Activated naive CD4-positive, alpha-beta T cell treated with anti-CD3 and anti-CD28 coated beads, Interleukin-2, amount 50 U/mL, for 16 hours (primary cell): ENCODE results near the gene USP3.

ENCODE experiments used
- DNase-seq: peaks from one replicate; pipeline ENCODE4 v3.0.0-alpha.2; 2020

Gene USP3

GRCh38 chr15:63499175-63499549 lies 5.2 kb upstream of the USP3 start:
- DNase-seq = no peak

- DNase-seq = no peak
These were observed 4.8 kb upstream of the USP3 start for GRCh38 chr15:63499611-63500010.

- DNase-seq = no peak
These were observed 3.8 kb upstream of the USP3 start for GRCh38 chr15:63500265-63501250.

- DNase-seq = no peak
These were observed 2.9 kb upstream of the USP3 start for GRCh38 chr15:63501256-63502089.

GRCh38 chr15:63502137-63502766 lies 2.1 kb upstream of the USP3 start:
- no peak for DNase-seq

GRCh38 chr15:63502843-63503738 lies 1.3 kb upstream of the USP3 start:
- peak; percentile 66 for DNase-seq

- DNase-seq = peak; percentile 90
These were observed 600 bp upstream of the USP3 start for GRCh38 chr15:63503739-63504246.

- DNase-seq = peak; percentile 54
These were observed 817 bp downstream of the USP3 start for GRCh38 chr15:63504979-63505841.

GRCh38 chr15:63505842-63506222 lies 1.4 kb downstream of the USP3 start:
- no peak for DNase-seq

GRCh38 chr15:63506537-63507035 lies 2.2 kb downstream of the USP3 start:
- DNase-seq = no peak

GRCh38 chr15:63507878-63508818 lies 3.8 kb downstream of the USP3 start:
- DNase-seq = no peak

GRCh38 chr15:63509056-63509954 lies 4.9 kb downstream of the USP3 start:
- DNase-seq = no peak

GRCh38 chr15:63509955-63510940 lies 5.9 kb downstream of the USP3 start:
- DNase-seq = no peak

- DNase-seq = no peak
These were observed 7.8 kb downstream of the USP3 start for GRCh38 chr15:63512148-63512547.

- DNase-seq = no peak
These were observed 8.9 kb downstream of the USP3 start for GRCh38 chr15:63513271-63513670.

- DNase-seq = no peak
These were observed 9.3 kb downstream of the USP3 start for GRCh38 chr15:63513728-63514127.

GRCh38 chr15:63514531-63514943 lies 10.1 kb downstream of the USP3 start:
- no peak for DNase-seq
